NCI-H146 treated with DMSO at 0.1 percent for 48 hours (cell line): ENCODE results near the gene PPP1R15A.
A peak's percentile ranks its signal among the peaks of the same experiment; 100 is the strongest.
"Not testable (repeated sequence)": the region's sequence is repeated elsewhere in the genome, so short reads cannot be mapped to it uniquely, and the experiment has no call there.

ENCODE experiments used
- DNase-seq: peaks from one replicate; lab custom pipeline; 2025; ENCODE audit not compliant: unreplicated experiment; lab: John Stamatoyannopoulos, UW

PPP1R15A gene

DNA sequence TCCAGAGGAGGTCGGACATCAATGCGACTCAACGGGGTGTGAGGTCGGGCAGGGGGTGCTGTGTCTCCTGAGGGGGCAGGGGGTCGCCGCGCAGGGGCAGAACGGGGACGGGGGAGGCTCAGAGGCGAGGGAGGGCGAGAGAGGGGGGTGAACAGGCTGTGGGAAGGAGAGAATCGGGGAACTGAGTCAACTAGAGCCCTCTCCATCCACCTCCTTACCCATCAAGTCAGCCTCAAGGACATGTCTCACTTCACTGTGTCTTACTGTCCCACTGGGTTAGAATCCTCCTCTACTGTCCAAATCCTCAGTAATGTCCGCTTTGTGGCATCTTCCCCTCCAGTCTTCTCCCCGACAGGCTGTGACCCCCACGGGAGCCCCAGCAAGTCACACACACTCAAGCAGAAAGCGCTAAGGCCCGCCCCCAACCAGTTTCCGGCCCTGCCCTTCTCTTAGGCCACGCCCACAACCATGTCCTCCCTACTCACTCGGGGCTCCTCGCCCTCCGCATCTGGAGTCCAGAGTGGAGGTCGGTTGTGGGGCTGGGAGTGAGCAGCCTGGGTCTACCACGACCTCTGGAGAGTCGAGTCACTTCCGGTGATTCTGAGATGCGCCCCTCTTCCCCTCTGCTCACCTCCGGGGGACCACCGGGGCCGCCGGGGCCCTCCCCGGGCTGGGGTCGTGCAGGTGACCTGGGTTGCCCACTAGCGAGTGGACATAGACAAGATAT, 13.1 kb upstream of the PPP1R15A start:
- DNase-seq, result no peak

DNA sequence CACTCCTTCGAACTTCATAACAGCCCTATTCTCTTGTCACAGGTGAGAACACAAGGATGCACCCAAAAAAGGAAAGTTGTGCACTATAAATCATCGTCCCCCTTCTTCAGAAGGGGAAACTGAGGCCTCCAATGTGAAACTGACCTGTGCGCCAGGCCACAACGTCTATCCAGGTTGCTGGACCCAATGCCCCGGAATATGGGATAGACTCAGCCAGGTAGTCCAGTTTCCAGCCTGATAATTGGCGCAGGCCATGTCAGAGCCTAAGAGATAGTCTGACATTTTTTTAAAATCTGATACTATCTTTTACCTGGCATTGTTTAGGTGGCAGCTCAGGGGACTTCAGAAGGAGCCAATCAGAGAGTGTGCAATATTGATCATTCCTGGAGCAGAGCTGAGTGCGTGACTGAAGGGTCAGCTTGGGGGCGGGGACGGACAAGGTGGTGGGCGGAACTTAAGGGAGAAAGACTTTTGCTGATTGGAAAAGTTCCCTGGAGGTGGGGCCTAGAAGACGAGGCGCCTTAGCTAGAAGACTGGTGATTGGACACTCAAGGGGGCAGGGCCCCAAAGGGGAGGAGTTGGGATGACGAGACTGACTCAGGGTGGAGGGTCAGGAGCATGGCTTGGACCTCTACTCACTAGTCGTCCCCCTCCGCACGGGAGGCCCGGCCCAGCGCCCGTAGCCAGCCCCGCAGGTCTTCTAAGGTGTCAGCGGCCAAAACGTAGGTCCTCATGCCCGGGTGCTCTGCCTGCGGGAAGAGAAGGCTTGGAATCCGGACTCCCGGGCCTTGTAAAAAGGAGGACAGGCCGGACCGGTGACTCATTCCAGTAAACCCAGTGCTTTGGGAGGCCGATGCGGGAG, 12.3 kb upstream of the PPP1R15A start:
- DNase-seq, result no peak

DNA sequence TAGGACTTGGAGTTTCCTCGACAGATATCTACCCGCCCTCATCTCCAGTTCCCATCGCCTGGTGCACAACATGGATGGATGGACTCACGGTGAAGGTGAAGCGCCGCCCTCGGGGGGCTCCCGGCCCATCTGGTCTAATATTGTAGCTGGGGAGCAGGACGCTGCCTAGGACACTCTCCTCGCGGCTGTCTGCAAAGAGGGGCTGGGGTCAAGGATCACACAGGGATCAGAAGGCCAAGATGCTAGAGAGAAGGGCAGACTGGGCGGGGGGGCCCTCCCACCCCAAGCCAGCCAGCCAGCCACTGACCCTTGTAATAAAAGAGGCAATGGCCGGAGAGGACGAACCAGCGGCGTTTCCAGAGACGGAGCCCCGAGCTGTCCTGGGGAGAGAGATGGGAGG, 10.9 kb upstream of the PPP1R15A start:
- DNase-seq, result no peak

DNA sequence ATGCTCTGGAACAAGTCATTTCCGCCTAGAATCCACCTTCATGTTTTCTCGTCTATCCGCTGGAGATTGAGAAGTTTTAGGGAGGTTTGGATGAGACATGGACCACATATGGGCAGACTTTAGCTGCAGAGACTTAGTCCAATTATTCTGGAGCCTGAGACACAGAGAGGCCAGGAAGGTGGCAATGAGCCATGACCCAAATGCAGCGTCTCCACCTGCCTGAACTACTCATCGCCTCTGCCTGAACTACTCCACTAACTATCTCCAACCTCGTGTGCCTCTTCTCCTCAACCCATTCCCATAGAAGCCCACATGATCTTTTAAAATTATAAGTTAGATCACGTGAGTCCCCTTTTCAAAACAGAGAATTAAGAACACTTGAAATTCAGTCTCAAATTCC, 9.4 kb upstream of the PPP1R15A start:
- DNase-seq, result no peak

DNA sequence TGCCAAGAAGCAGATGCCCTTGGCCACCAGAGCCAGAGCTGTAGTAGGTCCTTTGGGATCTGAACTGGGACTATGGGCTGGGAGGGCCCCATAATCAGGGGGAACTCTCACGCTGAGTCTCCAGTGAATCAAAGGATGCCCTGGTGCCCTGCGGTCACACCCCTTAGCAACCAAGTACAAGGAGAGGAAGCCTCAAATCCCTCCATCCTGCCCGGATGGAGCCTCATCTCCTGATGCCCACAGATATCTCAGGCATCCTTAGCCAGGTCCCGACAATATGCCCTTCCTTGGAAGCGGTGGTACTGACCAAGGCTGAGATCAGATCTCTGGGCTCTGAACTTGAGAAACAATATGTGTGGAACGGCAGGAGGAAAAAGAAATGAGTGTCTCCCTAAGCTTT, 5.5 kb upstream of the PPP1R15A start:
- DNase-seq, result no peak

DNA sequence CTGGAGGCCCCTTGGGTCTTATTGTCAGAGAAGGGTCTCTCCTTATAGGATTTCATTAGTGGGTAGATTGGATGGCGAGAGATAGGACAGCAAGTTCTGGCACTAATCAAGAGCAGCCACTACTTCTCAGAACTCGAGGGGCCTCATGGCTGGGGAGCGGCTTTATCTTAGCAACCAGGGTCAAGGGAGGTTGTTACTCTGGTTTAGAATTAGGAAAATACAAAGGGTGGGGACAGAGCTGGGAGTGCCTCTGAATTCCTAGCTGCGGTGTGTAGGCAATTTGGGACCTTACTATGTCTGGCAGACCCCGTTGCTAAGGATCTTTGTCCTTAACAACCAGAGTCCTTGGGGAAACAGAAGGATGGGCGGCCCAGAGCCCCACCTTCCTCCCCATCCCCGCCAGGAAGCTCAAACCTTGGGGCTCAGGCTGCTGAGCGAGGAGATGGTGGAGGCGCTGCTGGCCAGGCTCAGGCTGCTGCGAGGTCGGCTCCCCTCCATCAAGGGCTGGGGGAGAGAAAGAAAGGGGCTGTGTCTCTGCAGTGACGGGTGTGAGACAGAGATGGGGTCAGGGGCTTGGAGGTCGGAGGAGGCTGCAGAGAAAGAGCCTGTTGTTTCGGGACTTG, 5.0 kb upstream of the PPP1R15A start:
- DNase-seq, result no peak

DNA sequence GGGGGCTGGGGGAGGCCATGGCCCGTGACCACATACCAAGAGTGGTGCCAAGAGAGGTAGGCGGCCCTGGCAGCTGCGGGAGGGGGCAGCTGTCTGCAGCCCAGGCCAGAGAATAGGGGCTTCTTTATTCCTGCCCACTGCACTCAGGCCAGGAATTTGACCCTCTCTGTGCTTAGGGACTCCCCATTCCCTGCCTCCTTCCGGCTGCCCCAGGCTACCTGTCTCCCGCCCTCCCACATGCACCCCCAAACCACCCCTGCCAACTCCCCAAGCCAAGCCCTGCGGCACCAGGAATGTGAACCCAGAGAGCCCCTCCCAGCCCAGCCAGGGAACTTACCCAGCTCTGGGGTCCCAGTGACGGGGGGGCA, 4.5 kb upstream of the PPP1R15A start:
- DNase-seq, result no peak

DNA sequence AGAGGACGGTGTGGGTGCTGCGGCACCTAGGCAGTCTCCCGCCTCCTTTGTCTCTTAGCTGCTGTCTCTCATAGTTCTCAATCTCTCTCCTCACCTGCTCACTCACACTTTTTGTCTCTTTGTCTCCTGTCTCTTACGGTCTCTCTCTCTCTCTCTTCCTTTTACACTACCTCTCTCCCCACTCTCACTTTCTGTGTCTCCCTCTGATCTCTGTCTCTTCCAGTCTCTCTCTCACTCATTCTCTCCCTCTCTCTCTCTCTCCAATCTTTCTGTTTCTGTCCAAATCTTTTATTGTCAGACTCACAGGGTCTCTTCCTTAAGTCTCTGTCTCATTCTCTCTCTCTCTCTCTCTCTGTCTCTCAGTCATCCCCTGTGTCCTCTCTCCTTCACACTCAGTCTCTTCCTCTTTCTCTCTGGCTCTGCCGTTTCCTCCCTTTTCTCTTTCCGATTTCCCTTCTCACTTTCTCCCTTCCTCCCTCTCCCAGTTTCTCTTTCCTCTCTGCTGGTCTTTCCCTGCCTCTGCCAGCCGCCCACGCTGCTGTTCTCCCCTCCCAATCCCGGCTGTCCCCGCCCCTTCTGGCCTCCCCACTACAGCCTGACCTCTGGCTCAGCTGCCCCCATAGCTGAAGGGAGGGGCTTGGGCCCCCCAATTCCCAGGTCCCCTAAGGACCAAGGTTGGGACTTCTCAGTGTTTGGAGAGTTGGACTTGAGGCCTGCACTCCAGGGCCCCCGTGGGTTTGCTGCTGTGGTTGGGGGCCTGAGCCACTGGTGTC, 3.9 kb upstream of the PPP1R15A start, which contains the start of gene PLEKHA4:
PLEKHA4 (minus strand) TSS at position 504 of the 773 bp plus-strand sequence. CDS start 997 bp downstream, outside the sequence.
- DNase-seq, result no peak

DNA sequence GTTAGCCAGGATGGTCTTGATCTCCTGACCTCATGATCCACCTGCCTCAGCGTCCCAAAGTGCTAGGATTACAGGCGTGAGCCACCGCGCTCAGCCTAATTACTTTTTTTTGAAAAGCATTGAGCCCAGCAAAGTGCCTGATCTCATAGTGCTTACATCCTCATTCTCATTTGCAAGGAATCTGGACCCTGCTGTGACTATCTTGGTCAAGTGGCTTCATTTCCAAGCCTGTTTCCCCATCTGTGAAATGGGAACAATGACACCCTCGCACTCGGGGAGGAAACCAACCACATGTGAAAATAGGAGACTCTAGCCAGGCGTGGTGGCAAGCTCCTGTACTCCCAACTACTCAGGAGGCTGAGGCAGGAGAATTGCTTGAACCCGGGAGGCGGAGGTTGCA, 2.2 kb upstream of the PPP1R15A start:
- no peak for DNase-seq

DNA sequence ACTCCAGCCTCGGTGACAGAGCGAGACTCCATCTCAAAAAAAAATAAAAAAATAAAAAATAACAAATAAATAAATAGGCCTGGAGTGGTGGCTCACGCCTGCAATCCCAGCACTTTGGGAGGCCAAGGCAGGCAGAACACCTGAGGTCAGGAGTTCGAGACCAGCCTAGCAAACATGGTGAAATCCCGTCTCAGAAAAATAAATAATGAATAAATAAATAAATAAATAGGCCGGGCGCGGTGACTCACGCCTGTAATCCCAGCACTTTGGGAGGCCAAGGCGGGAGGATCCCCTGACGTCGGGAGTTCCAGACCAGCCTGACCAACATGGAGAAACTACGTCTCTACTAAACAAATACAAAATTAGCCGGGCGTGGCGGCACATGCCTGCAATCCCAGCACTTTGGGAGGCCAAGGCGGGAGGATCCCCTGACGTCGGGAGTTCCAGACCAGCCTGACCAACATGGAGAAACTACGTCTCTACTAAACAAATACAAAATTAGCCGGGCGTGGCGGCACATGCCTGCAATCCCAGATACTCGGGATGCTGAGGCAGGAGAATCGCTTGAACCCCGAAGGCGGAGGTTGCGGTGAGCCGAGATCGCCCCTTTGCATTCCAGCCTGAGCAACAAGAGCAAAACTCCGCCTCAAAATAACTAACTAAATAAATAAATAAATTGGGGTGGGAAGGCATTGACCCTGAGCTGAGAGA, 595 bp upstream of the PPP1R15A start:
- not testable (repeated sequence) for DNase-seq

DNA sequence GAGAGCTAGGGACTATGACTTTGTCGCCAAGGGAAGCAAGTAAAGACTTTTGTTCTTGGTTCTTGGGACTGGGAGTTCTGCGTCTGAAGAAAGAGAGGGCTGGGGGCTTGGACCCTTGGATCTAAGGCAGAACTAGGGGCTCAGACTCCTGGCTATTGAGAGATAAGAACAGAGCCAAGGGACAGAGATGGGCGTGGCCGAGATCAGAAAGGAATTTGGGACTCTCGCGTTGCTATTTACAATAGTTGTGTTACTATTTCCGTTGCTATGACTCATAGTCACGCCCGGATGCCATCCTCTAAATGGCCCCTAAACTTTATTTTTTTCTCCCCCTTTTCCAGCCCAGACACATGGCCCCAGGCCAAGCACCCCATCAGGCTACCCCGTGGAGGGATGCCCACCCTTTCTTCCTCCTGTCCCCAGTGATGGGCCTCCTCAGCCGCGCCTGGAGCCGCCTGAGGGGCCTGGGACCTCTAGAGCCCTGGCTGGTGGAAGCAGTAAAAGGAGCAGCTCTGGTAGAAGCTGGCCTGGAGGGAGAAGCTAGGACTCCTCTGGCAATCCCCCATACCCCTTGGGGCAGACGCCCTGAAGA, 759 bp downstream of the PPP1R15A start:
- DNase-seq, result peak; percentile 59

DNA sequence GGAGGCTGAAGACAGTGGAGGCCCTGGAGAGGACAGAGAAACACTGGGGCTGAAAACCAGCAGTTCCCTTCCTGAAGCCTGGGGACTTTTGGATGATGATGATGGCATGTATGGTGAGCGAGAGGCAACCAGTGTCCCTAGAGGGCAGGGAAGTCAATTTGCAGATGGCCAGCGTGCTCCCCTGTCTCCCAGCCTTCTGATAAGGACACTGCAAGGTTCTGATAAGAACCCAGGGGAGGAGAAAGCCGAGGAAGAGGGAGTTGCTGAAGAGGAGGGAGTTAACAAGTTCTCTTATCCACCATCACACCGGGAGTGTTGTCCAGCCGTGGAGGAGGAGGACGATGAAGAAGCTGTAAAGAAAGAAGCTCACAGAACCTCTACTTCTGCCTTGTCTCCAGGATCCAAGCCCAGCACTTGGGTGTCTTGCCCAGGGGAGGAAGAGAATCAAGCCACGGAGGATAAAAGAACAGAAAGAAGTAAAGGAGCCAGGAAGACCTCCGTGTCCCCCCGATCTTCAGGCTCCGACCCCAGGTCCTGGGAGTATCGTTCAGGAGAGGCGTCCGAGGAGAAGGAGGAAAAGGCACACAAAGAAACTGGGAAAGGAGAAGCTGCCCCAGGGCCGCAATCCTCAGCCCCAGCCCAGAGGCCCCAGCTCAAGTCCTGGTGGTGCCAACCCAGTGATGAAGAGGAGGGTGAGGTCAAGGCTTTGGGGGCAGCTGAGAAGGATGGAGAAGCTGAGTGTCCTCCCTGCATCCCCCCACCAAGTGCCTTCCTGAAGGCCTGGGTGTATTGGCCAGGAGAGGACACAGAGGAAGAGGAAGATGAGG, 1.5 kb downstream of the PPP1R15A start:
- DNase-seq, result no peak

DNA sequence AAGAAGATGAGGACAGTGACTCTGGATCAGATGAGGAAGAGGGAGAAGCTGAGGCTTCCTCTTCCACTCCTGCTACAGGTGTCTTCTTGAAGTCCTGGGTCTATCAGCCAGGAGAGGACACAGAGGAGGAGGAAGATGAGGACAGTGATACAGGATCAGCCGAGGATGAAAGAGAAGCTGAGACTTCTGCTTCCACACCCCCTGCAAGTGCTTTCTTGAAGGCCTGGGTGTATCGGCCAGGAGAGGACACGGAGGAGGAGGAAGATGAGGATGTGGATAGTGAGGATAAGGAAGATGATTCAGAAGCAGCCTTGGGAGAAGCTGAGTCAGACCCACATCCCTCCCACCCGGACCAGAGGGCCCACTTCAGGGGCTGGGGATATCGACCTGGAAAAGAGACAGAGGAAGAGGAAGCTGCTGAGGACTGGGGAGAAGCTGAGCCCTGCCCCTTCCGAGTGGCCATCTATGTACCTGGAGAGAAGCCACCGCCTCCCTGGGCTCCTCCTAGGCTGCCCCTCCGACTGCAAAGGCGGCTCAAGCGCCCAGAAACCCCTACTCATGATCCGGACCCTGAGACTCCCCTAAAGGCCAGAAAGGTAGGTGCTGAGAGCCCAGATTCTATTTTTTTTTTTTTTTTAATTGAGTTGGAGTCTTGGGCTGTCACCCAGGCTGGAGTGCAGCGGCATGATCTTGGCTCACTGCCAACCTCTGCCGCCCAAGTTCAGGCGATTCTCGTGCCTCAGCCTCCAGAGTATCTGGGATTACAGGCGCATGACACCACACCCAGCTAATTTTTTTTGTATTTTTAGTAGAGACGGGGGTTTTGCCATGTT, 2.3 kb downstream of the PPP1R15A start:
- no peak for DNase-seq

DNA sequence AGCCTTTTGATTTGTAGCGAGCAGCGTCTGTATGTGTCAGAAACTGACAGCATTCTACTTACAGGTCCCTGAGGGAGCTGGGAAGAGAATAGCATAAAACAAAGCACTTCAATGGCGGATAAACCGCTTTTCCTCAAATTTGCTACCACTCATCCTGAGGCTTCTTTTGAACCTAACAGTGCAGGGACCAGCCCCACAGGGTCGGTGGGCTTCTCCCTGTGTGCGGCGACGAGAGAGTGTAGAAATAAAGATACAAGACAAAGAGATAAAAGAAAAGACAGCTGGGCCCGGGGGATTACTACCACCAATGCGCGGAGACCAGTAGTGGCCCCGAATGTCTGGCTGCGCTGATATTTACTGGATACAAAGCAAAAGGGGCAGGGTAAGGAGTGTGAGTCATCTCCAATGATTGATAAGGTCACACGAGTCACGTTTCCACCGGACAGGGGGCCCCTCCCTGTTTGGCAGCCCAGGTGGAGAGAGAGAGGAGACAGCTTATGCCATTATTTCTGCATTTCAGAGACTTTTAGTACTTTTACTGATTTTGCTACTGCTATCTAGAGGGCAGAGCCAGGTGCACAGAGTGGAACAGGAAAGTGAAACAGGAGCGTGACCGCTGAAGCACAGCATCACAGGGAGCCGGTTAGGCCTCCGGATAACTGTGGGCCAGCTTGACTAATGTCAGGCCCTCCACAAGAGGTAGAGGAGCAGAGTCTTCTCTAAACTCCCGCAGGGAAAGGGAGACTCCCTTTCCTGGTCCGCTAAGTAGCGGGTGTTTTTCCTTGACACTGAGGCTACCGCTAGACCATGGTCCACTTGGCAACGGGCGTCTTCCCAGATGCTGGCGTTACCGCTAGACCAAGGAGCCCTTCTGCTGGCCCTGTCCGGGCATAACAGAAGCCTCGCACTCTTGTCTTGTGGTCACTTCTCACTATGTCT, 4.1 kb downstream of the PPP1R15A start:
- not testable (repeated sequence) for DNase-seq

DNA sequence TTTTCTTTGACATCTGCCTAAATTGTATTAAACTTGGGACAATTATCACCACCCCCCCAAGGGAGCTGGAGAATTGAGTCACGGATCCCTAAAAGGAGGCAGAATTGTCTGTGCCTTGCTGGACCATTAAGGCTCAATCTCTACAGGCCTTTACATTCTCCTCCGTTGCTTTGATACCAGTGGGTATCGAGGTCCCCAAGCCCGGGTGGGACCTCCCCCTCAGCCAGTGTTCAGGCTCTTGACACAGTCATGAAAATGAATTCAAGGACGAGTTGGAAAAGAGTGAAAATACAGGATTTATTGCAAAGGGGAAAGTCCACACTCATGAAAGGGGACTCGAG, 5.6 kb downstream of the PPP1R15A start:
- DNase-seq, result no peak

DNA sequence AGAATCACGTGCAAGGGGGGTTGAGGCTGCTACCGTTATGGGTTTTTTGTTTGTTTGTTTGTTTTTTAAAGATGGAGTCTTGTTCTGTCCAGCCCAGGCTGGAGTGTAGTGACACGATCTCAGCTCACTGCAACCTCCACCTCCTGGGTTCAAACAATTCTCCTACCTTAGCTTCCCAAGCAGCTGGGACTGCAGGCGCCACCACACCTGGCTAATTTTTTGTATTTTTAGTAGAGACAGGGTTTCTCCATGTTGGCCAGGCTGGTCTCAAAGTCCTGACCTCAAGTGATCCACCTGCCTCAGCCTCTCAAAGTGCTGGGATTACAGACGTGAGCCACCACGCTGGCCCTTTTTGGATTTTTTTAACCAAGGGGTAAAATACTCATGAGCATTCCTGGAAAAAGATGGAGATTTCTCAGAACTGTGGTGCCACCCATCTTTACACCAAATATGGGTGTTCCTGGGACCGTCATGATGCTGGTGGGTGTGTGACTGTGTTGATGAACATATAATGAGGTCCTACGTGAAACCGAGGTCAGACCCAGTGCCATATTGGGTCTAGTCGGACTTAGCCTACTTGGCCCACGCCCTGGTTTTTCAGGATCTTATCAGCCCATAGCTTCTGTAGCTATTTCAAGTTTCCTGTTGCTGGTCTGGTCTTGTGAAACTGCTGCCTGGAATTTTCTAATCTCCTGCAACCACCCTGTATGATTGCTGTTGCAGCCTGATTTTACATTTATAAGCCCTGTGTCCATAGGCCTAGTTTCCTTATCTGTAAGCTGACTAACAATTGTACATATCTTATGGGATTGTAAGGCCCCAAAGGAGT, 6.2 kb downstream of the PPP1R15A start:
- DNase-seq, result no peak
